ENCODE results near the gene PRDX5.
A peak's percentile ranks its signal among the peaks of the same experiment; 100 is the strongest.

The PRDX5 gene

GRCh38 chr11:64339286-64339685 is 21.4 kb downstream of the PRDX5 start:
- H3K9me3 ChIP-seq (ENCODE audit: low read depth, low read length): no peaks in the 10 kb centered on the region
- TF ChIP-seq EZH2 (IDR thresholded peaks at IDR 0.05): no peak
- no peak for TF ChIP-seq FOXP2 (optimal IDR thresholded peaks at IDR 0.05; ENCODE audit: control extremely low read depth, extremely low read length, insufficient read depth)
- TF ChIP-seq POLR2AphosphoS5 (IDR thresholded peaks at IDR 0.05; ENCODE audit: borderline replicate concordance, low read depth, low read length): no peak
- no peaks in the 10 kb centered on the region for H3K36me3 ChIP-seq (ENCODE audit: insufficient read depth, low read length)
- no peak overlapping the region for H3K9ac ChIP-seq (ENCODE audit: insufficient read length)
- H3K27ac ChIP-seq: no peak overlapping the region
- no peak overlapping the region for H3K4me3 ChIP-seq
- no peak for DNase-seq (ENCODE audit: low read depth, low spot score)

GRCh38 chr11:64339754-64340408 is 22.0 kb downstream of the PRDX5 start, which contains the start of gene CCDC88B:
CCDC88B (plus strand) TSS chr11:64340204; CDS start chr11:64340267, 63 bp downstream.
- Histone ChIP-seq H3K9me3 (ENCODE audit: low read depth, low read length) (no peaks in the 10 kb centered on the region), H3K36me3 (ENCODE audit: insufficient read depth, low read length) (no peaks in the 10 kb centered on the region), H3K9ac (ENCODE audit: insufficient read length) (no peak within 1 kb of the TSS), H3K27ac (no peak within 1 kb of the TSS), H3K4me3 (no peak within 1 kb of the TSS)
- DNase-seq (ENCODE audit: low read depth, low spot score): no peak
- no peak for TF ChIP-seq FOXP2 (optimal IDR thresholded peaks at IDR 0.05; ENCODE audit: control extremely low read depth, extremely low read length, insufficient read depth)
- TF ChIP-seq POLR2AphosphoS5 (IDR thresholded peaks at IDR 0.05; ENCODE audit: borderline replicate concordance, low read depth, low read length): no peak
- TF ChIP-seq EZH2 (IDR thresholded peaks at IDR 0.05): no peak

GRCh38 chr11:64340671-64341335 is 22.9 kb downstream of the PRDX5 start:
- DNase-seq (ENCODE audit: low read depth, low spot score): no peak
- H3K9ac ChIP-seq (ENCODE audit: insufficient read length): no peak overlapping the region
- H3K36me3 ChIP-seq (ENCODE audit: insufficient read depth, low read length): no peaks in the 10 kb centered on the region
- no peak overlapping the region for H3K4me3 ChIP-seq
- H3K9me3 ChIP-seq (ENCODE audit: low read depth, low read length): no peaks in the 10 kb centered on the region
- no peak overlapping the region for H3K27ac ChIP-seq
- TF ChIP-seq POLR2AphosphoS5 (IDR thresholded peaks at IDR 0.05; ENCODE audit: borderline replicate concordance, low read depth, low read length): no peak

GRCh38 chr11:64341429-64341828 is 23.5 kb downstream of the PRDX5 start:
- TF ChIP-seq POLR2AphosphoS5 (IDR thresholded peaks at IDR 0.05; ENCODE audit: borderline replicate concordance, low read depth, low read length) (no peak), FOXP2 (optimal IDR thresholded peaks at IDR 0.05; ENCODE audit: control extremely low read depth, extremely low read length, insufficient read depth) (no peak), EZH2 (IDR thresholded peaks at IDR 0.05) (no peak)
- DNase-seq (ENCODE audit: low read depth, low spot score): no peak
- H3K4me3 ChIP-seq: no peak overlapping the region
- no peak overlapping the region for H3K27ac ChIP-seq
- no peak overlapping the region for H3K9ac ChIP-seq (ENCODE audit: insufficient read length)
- no peaks in the 10 kb centered on the region for H3K36me3 ChIP-seq (ENCODE audit: insufficient read depth, low read length)
- H3K9me3 ChIP-seq (ENCODE audit: low read depth, low read length): no peaks in the 10 kb centered on the region

DNA sequence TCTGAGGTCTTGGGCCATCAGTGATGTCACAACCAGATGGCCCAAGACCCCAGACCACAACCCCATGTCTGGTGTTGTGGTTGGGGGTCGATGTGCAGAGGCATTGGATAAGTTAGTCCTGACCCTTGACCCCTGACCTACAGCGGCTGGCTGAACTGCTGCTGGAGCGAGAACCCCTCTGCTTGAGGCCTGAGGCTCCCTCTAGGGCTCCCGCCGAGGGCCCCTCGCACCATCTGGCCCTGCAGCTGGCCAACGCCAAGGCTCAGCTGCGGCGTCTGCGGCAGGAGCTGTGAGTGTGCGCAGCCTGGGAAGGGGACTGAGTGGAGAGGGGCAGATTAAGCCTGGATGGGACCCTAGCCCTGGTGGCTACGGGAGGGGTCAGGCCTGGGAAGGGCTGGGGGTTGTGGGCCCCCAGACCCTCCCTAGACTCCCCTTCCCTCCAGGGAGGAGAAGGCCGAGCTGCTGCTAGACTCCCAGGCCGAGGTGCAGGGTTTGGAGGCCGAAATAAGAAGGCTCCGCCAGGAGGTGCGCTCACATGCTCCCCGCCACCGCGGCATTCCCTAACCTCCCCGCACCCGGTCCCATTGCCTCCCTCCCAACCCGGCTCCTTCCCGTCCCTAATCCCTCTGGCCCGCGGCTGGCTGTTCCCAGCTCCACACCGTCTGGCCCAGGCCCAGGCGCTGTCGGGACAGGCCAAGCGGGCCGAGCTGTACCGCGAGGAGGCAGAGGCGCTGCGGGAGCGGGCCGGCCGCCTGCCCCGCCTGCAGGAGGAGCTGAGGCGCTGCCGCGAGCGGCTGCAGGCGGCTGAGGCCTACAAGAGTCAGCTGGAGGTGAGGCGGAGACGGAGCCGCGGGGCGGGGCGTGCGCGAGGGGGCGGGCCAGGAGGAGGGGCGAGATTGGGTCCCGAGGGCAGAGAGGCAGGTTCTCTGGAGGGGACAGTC is 24.2 kb downstream of the PRDX5 start:
- TF ChIP-seq FOXP2 (optimal IDR thresholded peaks at IDR 0.05; ENCODE audit: control extremely low read depth, extremely low read length, insufficient read depth) (no peak), POLR2AphosphoS5 (IDR thresholded peaks at IDR 0.05; ENCODE audit: borderline replicate concordance, low read depth, low read length) (peak; percentile 41; the same call in 1 of the 2 replicates)
- no peak overlapping the region for H3K27ac ChIP-seq
- peak overlapping the region; percentile 52 for H3K9ac ChIP-seq (ENCODE audit: insufficient read length)
- H3K36me3 ChIP-seq (ENCODE audit: insufficient read depth, low read length): no peaks in the 10 kb centered on the region
- no peak for DNase-seq (ENCODE audit: low read depth, low spot score)
- peak overlapping the region; percentile 69 for H3K4me3 ChIP-seq
- H3K9me3 ChIP-seq (ENCODE audit: low read depth, low read length): no peaks in the 10 kb centered on the region

GRCh38 chr11:64342869-64343745 is 25.2 kb downstream of the PRDX5 start:
- H3K4me3 ChIP-seq: peak overlapping the region; percentile 69
- H3K27ac ChIP-seq: no peak overlapping the region
- no peaks in the 10 kb centered on the region for H3K36me3 ChIP-seq (ENCODE audit: insufficient read depth, low read length)
- H3K9me3 ChIP-seq (ENCODE audit: low read depth, low read length): no peaks in the 10 kb centered on the region
- no peak overlapping the region for H3K9ac ChIP-seq (ENCODE audit: insufficient read length)
- DNase-seq (ENCODE audit: low read depth, low spot score): no peak
- TF ChIP-seq POLR2AphosphoS5 (IDR thresholded peaks at IDR 0.05; ENCODE audit: borderline replicate concordance, low read depth, low read length) (no peak), EZH2 (IDR thresholded peaks at IDR 0.05) (no peak), FOXP2 (optimal IDR thresholded peaks at IDR 0.05; ENCODE audit: control extremely low read depth, extremely low read length, insufficient read depth) (no peak)

- Histone ChIP-seq H3K9me3 (ENCODE audit: low read depth, low read length) (no peaks in the 10 kb centered on the region), H3K9ac (ENCODE audit: insufficient read length) (no peak overlapping the region), H3K27ac (no peak overlapping the region), H3K36me3 (ENCODE audit: insufficient read depth, low read length) (no peaks in the 10 kb centered on the region), H3K4me3 (no peak overlapping the region)
- no peak for DNase-seq (ENCODE audit: low read depth, low spot score)
- TF ChIP-seq EZH2 (IDR thresholded peaks at IDR 0.05) (no peak), FOXP2 (optimal IDR thresholded peaks at IDR 0.05; ENCODE audit: control extremely low read depth, extremely low read length, insufficient read depth) (no peak), POLR2AphosphoS5 (IDR thresholded peaks at IDR 0.05; ENCODE audit: borderline replicate concordance, low read depth, low read length) (no peak)
Observed at GRCh38 chr11:64343767-64344559, 26.0 kb downstream of the PRDX5 start.

All from SK-N-MC (cell line).